ENCODE data around the gene ARMH1.

DNA sequence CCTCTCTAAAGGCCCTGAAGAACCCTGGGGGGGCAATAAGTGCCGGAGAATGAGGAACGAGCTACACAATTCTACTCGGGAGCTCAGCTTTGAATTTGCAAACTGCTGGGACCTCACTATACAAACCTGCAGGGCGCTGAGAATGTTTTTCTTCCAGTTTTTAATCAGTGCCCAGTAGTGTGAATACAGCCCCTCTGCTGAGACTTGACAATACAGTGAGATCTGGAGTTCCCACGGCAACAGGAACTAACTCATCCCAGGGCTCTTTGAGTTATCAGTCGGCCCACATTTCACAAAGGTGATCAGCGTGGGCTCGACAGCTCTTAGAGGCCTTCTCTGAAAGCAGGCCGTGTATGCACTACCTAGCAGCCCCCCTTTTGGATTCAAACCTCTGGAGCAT lies 41.9 kb upstream of the ARMH1 start:
- TF ChIP-seq HDGF (IDR thresholded peaks at IDR 0.05; ENCODE audit: borderline replicate concordance) (no peak), FOXA1 (IDR thresholded peaks at IDR 0.05) (no peak), FOXM1 (IDR thresholded peaks at IDR 0.05; ENCODE audit: borderline replicate concordance) (no peak), FOXK2 (IDR thresholded peaks at IDR 0.05) (no peak), ELF4 (IDR thresholded peaks at IDR 0.05) (no peak), TARDBP (IDR thresholded peaks at IDR 0.05) (no peak), ZNF384 (IDR thresholded peaks at IDR 0.05) (no peak), BHLHE40 (IDR thresholded peaks at IDR 0.05; ENCODE audit: borderline replicate concordance) (no peak), LEF1 (IDR thresholded peaks at IDR 0.05; ENCODE audit: borderline replicate concordance) (no peak), CTBP1 (IDR thresholded peaks at IDR 0.05; ENCODE audit: borderline replicate concordance) (no peak), ARNT (IDR thresholded peaks at IDR 0.05) (no peak), SP1 (IDR thresholded peaks at IDR 0.05) (no peak)

Measured in HEK293T (cell line).